ENCODE data around the gene GNPTG.

DNA sequence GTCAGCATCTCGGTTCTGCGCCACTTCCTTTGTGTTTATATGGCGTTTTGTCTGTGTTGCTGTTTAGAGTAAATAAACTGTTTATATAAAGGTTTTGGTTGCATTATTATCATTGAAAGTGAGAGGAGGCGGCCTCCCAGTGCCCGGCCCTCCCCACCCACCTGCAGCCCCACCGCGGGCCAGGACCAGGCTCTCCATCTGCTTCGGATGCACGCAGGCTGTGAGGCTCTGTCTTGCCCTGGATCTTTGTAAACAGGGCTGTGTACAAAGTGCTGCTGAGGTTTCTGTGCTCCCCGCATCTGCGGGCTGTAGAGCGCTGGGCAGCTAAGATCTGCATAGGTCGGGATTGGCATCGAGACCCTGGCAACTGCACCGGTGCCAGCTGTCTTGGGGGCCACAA is 26.5 kb upstream of the GNPTG start:
- TF ChIP-seq, protein P1, sequence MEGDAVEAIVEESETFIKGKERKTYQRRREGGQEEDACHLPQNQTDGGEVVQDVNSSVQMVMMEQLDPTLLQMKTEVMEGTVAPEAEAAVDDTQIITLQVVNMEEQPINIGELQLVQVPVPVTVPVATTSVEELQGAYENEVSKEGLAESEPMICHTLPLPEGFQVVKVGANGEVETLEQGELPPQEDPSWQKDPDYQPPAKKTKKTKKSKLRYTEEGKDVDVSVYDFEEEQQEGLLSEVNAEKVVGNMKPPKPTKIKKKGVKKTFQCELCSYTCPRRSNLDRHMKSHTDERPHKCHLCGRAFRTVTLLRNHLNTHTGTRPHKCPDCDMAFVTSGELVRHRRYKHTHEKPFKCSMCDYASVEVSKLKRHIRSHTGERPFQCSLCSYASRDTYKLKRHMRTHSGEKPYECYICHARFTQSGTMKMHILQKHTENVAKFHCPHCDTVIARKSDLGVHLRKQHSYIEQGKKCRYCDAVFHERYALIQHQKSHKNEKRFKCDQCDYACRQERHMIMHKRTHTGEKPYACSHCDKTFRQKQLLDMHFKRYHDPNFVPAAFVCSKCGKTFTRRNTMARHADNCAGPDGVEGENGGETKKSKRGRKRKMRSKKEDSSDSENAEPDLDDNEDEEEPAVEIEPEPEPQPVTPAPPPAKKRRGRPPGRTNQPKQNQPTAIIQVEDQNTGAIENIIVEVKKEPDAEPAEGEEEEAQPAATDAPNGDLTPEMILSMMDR (IDR thresholded peaks at IDR 0.05) = no peak
- TF ChIP-seq EZH2phosphoT487 (IDR thresholded peaks at IDR 0.05) = no peak
